Activated CD4-positive, alpha-beta T cell treated with anti-CD3 and anti-CD28 coated beads, Interleukin-2, amount 50 U/mL, for 48 hours (primary cell): Measurements from ENCODE around the gene GPX8.
A peak's percentile ranks its signal among the peaks of the same experiment; 100 is the strongest.

Experiments
- DNase-seq, 2 experiments: peaks; one replicate each; pipeline ENCODE4 v3.0.0-alpha.2; 2020

GPX8 gene, protein sequence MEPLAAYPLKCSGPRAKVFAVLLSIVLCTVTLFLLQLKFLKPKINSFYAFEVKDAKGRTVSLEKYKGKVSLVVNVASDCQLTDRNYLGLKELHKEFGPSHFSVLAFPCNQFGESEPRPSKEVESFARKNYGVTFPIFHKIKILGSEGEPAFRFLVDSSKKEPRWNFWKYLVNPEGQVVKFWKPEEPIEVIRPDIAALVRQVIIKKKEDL

DNA sequence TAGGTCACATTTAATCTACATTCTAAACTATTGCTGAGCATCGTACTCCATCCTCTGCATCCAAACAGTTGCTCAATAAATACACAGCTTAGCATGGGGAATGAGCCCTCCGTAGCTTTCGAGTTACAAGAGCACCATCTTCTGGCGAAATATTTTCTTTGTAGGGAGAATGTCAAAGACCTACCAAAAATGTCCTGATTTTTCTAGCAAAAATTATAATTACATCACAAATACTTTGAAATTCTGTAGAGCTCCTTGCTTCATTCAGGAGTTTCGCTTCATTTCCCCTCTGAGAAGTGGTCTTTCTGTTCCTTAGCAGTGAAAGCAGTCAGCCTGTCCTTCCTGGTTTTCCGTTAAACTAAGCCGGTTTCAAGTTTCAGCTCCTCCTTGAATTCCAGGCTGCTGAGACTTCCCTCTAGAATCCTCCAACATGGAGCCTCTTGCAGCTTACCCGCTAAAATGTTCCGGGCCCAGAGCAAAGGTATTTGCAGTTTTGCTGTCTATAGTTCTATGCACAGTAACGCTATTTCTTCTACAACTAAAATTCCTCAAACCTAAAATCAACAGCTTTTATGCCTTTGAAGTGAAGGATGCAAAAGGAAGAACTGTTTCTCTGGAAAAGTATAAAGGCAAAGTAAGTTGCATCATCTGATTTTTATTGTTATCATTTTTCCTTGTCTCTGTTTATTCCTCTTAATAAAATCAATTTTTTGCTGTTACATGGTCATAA lies at the start of gene GPX8:
GPX8 (plus strand) TSS at position 409 of the 730 bp plus-strand sequence; CDS start at position 431, 22 bp downstream.
- no peak for DNase-seq

DNA sequence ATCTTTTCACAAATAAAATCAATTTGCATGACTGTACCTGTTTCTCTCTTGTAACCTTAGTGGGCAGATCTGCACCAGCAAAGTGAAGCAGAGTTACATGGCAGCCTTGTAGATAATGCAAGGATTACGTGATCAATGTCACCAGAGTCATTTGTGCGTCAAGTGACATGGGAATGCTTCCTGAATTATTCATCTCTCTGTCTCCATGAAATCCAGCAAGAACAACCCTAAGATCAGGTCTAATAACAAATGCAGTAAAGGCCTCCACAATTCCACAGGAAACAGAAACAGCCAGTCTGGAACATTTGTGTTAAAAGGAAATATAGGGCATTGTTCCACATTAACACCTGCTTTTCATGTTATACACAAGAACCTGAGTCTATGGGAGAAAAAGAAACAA lies 49.8 kb upstream of the GPX8 start:
- no peak for DNase-seq

DNA sequence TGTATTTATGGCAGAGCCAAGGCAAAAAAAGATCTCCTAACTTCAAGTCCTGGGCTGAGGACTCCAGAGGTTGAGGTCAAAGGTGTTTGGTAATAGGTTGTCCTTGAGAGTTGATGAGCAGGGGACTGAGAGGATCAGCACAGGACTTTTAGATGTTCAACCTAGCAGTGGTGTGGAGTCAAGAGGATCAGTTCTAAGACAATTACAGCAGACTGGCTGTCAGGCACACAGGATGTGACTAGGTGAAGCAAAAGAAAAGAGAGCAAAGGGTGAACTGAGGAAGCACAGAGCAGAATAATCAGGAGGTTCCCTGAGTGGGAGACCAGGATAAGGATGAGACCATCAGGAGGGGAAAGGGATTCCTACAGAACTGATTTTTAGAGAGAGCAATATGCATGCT lies 46.6 kb upstream of the GPX8 start:
- DNase-seq: no peak

DNA sequence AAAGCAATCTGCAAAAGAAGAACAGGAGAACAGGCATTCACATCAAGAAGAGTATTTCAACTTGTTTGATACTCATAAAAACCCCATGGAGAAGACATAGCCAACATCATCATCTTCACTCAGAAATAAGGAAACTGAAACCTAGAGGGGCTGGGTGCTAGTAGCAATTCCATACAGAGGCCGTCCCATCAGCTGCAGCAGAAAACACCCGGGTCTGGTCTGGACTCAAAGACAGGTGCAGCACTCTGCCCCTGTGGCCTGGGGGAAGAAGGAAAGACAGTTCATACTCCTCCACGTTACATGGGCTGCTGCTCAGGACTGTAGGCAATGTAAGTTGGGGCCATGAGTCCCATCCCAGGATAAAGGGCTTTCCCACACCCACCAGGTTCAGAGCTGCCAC lies 45.9 kb upstream of the GPX8 start:
- no peak for DNase-seq

DNA sequence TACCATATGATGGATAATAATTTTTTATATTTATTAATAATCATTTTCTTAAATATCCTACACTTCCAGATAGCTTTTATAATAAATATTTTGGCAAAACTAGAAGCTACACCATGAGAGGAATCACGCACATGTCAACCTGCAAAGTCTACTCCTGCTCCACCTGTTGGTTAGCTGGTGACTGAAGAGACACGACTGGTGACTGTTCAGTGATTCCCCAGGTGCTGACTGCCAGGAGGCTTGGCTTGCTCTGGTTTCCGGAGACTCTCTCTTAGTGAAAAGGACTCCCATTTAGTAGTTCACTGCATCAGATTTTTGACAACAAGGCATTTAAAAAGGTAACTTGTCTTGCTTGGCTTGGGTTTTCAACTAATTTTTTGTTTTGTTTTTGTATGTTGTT lies 36.6 kb upstream of the GPX8 start:
- no peak for DNase-seq

DNA sequence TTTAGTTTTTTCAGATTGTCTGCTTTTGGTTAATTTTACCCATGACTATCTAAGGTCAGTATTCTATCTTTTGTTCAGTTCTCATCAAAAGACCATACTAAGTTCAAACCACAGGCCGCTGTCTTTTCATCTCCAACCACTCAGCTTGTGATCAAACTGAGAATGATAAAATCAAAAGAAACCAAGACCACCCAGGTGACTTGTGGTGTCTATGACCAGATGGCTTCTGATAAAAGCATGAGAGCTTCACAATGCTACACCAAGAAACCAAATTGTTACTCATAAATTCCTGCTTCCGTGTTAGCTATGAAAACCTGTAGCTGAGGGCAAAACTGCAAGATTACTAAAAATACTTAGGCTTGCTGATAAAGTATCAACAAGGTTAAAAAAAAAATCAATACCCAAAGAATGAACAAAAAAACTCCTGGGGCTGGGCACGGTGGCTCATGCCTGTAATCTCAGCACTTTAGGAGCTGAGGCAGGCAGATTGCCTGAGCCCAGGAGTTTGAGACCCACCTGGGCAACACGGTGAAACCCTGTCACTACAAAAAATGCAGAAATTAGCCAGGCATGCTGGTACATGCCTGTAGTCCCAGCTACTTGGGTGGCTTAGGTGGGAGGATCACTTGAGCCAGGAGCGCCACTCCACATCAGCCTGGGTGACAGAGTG lies 25.8 kb upstream of the GPX8 start:
- no peak for DNase-seq

DNA sequence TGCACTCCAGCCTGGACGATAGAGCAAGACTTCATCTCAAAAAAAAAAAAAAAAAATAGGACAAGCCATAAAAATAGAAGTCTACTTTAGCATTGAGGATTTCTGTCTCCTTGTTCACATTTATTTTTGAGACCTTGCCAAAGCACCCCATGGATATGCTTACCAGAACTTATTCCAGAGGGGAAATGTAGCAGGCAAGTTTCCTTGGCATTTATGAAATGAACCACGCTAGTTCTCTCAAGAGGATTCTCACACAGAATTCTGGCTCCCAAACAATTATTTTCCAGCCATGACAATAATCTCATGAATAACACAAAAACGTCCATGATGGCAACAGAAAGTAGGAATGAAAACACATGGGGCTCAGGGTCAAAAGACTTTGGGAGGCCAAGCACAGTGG lies 23.4 kb upstream of the GPX8 start:
- no peak for DNase-seq

DNA sequence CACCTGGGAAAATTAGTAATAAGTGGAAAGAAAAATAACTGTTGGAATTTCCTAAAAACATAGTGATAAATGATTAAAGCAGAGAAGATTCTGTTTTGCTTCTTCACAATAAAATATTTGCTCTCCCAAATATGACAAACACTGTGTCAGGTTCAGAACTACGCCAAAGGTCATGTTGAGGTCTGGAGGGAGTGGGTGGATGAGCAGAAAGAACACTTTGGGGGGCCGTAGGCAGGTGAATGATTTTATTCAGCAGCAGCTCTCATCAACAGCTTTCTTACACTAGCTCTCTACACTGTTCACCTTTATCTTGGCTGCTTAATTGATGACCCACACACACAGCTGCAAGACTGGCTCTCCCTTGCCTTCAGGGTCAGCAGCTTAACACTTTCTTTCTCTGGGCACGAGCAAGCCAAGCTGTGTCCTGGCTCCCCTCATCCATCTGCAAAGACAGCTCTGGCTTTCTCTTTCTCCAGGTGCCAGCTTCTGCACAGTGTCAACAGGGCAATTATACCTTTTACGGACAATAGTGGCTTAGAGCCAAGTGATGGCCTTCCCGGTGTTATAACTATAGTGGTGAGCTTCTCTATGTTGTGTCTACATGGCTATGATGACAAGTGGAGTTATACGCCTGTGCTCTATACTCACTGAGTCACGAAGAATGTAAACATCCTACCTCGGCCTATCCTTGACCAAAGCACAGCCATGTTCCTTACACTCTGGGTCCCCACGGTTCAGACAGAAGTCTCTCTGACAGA lies 18.9 kb upstream of the GPX8 start:
- no peak for DNase-seq

DNA sequence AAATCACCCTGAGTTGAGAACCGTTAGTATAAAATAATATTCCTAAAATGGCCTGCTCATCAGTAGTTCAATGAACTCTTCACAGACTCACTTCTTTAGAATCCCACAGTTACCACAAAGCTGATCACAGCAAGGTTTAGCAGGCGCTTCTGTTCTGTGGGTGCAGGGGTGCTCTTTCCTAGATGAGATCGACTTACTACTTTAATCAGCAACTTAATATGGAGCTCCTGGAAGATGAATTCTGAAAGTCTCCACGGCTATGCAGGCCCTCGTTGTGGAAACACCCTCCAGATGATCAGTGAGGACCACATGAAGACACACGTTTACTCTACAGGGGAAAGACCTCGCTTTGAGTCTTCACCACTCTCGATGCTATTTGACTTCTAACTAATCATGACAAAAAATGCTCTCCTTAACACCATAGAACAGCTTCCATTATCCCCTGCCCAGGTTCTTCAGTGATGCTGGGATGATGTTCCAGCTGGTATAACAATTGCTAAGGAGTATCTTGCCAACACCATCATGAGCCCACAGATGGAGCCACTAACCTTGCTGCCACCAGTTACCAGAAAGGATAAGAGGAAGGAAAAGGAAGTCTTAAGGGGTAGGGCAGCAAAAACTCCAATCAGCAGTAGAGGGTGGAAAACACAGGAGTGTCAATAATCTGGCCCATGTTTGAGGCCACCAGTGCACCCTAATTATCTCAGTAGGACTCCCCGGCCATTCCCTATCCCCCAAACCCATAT lies 17.9 kb upstream of the GPX8 start:
- DNase-seq: peak in 1 of 2 experiments; percentile 6

DNA sequence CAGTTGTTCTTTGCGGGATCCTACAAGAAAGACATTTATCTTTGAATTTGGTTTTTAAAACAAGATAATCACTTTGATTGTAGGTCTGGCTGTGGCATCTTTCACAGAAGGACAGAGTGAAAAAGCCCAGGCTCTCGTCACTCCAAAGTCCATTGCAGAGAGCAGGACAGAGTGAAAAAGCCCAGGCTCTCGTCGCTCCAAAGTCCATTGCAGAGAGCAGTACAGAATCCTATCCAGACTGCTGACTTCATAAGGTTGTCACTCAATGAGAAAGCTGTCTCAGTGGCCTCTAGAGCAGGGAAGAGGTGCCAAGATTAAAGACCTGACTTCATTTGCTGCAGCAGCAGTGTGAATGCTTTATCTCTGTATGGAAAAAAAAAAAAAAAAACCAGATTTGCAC lies 16.3 kb upstream of the GPX8 start:
- DNase-seq: no peak

DNA sequence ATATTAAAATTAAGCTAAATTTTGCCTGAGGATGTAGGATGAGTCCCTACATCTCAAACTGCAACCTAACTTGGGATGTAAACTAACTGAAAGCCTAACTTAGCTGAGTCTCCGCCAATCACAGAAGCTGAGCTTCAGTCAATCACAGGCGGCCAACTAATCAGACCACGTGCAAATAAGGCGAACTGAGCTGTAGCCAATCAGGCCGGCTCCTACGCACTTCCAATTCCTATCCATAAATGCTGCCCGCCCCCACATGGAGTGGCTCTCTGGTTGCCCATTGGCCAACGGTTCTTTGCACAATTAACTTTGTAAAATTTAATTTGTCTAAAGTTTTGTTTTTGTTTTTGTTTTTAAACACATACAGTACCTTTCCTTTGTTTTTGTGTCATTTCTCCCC lies 13.9 kb upstream of the GPX8 start:
- DNase-seq: no peak

DNA sequence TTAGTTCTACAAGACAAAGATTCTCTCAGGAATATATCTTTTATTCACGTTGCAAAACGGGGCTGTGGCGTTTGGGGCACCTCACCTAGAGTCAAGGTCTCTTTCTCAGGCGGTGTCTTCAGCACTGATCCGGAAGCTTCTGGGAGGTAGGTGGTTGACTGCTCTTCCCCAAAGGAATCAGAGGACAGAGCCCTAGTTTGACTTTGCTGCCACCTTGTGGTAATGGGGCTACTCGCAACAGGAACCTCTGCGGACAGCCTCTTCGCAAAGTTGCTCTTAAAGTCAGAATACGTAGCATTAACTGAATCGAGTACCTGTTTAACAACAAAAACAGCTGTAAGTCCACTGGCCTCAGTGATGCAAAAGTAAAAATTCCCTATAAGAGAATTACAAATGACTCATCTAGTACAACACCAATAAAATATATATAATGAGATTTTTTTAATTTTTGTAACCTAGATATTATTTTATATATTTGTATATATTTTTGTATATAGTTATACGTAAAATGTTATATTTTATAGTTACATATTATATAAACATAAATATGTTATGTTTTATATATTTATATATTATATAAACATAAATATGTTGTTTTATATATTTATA lies 13.3 kb upstream of the GPX8 start:
- DNase-seq: peak; percentile 81 to 88

DNA sequence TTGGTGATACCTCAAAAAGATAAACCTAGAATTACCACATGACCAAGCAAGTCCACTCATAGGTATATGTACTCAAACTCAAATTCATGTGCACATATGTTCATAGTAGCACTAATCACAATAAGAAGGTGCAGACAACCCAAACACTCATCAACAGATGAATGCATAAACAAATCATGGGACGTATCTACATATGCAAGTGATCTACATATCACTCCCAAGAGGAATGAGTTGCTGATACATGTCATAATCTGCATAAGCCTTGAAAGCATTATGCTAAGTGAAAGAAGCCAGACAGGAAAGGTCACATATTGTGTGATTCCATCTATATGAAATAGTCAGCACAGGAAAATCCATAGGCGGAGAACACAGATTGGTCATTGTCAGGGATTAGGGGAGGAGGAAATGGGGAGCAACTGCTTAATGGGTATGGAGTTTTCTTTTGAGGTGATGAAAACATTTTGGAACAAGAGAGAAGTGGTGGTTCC lies 10.6 kb upstream of the GPX8 start:
- DNase-seq: no peak

DNA sequence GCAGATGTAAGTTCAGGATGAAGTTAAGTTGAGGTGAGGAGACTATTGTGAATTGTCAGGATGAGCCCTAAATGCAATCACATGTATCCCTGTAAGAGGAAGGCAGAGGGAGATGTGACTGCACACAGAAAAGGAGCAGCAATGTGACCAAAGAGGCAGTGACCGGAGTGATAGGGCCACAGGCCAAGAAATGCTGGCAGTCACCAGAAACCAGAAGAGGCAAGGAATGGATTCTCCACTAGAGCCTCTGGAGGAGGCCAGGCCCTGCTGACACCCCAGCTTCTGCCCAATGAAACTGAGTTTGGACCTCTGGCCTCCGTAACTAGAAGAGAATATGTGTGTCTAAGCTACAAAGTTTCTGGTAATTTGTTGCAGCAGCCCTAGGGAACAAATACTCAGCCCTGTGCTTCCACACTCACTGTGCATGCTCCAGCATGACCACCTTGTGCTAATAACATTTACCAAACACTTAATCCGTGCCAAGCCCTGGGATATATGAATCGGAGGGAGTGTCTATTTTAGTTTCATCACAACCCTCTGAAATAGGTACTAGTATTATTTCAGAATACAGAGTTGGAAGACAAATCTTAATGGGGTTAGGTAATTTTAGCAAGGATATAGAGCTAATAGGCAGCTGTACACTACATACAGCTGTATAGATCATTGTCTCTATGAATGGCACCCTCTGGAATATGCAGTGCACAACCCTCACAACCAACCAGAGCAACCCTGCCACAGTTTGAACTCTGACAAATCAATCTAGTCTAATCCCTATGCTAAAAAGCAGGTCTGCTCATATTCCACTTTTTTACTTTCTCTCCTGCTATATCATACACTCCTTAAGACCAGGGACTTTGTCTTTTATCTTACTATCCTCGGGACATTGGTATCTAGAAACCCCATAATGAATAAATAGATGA lies 7.8 kb upstream of the GPX8 start:
- no peak for DNase-seq

DNA sequence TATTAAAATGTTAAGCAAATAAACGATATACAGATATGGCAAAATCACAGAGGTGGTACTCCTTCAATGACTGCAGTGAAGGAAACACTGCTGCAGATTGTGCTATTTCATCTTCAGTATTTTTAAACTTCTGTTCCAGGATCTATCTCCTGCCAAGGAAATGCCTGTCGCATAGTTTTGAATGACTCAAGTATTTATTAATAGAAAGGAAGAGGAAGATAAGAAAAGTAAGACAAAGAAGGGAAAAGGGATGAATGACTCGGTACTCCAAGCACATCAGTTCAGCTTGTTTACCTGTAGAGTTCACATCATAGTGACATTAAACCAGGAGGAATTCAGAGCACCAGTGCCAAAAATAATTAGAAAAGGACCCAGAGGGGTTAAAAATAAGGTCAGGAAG lies 5.1 kb upstream of the GPX8 start:
- no peak for DNase-seq

DNA sequence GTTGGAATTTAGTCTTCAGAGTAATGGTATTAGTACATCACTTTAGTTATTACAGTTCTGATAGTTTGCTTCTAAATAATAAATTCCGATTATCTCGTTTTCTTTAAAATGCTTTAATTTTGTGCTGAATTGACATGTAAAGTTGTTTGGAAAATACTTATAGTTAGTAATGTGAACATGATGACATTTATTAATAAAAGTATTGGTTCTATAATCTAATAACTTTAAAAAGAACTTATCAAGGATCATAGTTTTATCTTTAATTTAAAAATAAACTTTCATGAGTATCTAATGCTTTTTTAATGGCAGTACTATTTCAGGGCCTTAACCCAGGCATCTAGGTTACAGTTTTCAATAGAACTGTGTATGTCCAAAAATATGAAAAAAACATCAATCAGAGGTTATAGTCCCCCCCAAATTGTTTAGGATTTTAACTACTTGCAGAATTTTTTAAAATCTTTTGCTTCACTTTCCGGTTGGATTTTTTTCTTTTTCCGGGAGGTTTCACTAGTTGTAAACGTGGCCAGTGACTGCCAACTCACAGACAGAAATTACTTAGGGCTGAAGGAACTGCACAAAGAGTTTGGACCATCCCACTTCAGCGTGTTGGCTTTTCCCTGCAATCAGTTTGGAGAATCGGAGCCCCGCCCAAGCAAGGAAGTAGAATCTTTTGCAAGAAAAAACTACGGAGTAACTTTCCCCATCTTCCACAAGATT lies 680 bp downstream of the GPX8 start:
- no peak for DNase-seq

DNA sequence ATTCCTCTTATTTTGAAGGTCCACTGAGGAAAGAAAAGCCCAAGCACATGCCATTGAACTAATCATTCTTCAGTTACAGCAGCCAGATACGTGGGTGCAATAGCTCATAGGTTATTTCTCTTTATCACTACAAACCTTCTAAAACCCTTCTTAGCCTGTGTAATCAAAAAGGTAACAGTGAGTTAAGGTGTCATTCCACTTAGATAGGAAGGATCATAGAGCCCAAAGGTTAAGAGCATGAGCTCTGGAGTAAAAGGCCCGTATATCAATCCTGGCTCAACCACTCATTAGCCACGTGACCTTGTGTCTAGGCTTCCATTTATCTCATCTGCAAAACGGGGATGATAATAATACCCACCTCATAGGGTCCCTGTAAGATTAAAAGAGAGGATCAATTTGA lies 2.7 kb downstream of the GPX8 start:
- no peak for DNase-seq

DNA sequence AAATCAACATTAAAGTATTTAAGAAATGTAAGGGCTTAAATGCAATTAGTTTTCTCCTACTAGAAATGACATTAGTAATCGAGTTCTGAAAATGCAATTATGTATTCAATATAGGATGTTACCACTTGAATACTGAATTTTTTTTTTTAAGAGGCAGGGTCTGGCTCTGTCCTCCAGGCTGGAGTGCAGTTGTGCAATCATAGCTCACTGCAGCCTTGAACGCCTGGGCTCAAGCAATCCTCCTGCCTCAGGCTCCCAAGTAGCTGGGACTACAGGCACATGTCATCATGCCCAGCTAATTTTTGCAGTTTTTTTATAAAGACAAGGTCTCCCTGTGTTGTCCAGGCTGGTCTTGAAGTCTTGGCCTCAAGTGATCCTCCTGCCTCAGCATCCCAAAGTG lies 11.5 kb downstream of the GPX8 start:
- DNase-seq: no peak

DNA sequence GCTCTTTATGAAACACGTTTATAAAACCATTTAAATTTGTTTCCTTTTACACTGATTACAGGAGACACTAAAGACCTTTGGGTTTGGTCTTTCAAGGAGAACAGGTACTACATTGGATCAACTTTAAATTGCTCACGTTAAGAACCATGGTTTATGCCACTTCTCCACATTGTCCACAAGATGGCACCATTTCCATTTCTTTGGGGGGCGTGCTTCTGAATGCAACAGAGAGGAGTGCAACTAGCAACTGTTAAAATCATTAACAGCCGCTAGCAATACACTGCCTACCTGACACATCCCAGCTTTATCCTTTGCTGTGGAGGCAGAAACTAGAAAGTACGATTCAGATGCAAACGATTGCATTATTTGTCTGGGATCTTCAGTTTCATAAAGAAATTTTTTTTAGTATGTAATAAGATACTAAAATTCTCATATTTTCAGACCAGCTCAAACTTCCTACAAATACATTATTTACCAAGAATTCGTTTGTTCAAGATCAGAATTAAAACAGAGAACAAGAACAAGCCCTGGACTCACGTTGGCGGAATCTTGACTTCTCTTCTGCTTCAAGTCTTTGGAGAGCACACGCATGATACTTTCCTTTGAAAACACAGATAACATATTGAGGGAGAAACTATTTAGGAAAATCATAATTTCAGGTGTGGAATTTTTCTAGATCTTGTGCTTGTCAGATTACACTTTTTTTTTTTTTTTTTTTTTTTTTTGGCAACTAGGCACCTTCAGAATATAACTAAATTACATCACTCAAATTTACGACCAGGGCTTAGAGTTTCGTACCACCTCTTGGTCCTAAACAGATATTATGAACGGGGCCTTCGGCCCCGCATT lies 12.3 kb downstream of the GPX8 start:
- DNase-seq: peak; percentile 42 to 57
